HCT116 (cell line): ENCODE results near the gene SIRT7. TPM values are rescaled to one million over a fixed set of nuclear protein-coding genes. Genes with fewer than 3 reads are reported as not detected.

ENCODE experiments used
- ATAC-seq: fragments of 200-7000 bp; cut with Tn5 transposase; 2 replicates; pipeline ENCODE4 v1.9.1; 2020; ENCODE audit warnings: mild to moderate bottlenecking, moderate library complexity
- BruUV-seq: library from RNA; stranded (reverse); fragments of 400-500 nt; replicated peaks from 2 replicates; lab custom pipeline; 2021; lab: Mats Ljungman, UMichigan
- CTCF ChIA-PET: fragments of 300-600 bp; sonication (Branson Sonifier 250); formaldehyde crosslinking; loops from one replicate; lab custom pipeline; 2021; ENCODE audit warnings: antibody characterized with exemption; lab: Charles Lee
- POLR2A ChIA-PET: fragments of 300-600, 350-600 bp; sonication (Branson Sonifier 250); formaldehyde crosslinking; loops from one replicate; lab custom pipeline; 2021; ENCODE audit warnings: antibody characterized with exemption; lab: Charles Lee
- RAD21 ChIA-PET, 2 experiments: fragments of 300-600 bp; sonication (Branson Sonifier 250); formaldehyde crosslinking; loops; one replicate each; lab custom pipeline; 2023; ENCODE audit warnings: low total read pairs in 2 of 2; ENCODE audit not compliant: uncharacterized antibody in 2 of 2, unreplicated experiment in 2 of 2, low non-redundant PET in 1 of 2; lab: Charles Lee
- DNase-seq: peaks from one replicate; pipeline ENCODE4 v3.0.0-alpha.2; 2010; ENCODE audit warnings: low read depth, low spot score
- H2AFZ ChIP-seq: fragments of 200-600 bp; shearing (Covaris generic), sonication (generic); 2 replicates; pipeline ENCODE4 v1.6.1; 2017; ENCODE audit warnings: low read depth, mixed run types, mixed read lengths, antibody characterized with exemption, low read length; ENCODE audit not compliant: poor library complexity, severe bottlenecking
- H3K27ac ChIP-seq: 2 replicates; pipeline ENCODE4 v1.5.1; 2012; ENCODE audit warnings: low read depth, low read length
- H3K27me3 ChIP-seq: fragments of 200-600 bp; sonication (generic); 2 replicates; pipeline ENCODE4 v1.6.1; 2016; ENCODE audit warnings: mixed run types, low read length, mixed read lengths; ENCODE audit not compliant: insufficient read depth
- H3K36me3 ChIP-seq, 2 experiments: fragments of 200-500 bp in 1 of 2; fragments of 200-600 bp in 1 of 2; sonication (Bioruptor generic) in 1 of 2; sonication (generic) in 1 of 2; 2 replicates each; pipeline versions ENCODE4 v1.5.1 to v1.6.1; 2014 to 2016; ENCODE audit warnings: low read length in 2 of 2, inconsistent platforms in 1 of 2, mixed read lengths in 1 of 2, mixed run types in 1 of 2; ENCODE audit not compliant: insufficient read depth in 2 of 2, control insufficient read depth in 1 of 2
- H3K4me1 ChIP-seq, 2 experiments: fragments of 200-600 bp in 1 of 2; sonication (generic) in 1 of 2; 2 replicates each; pipeline versions ENCODE4 v1.5.1 to v1.6.1; 2012 to 2017; ENCODE audit warnings: low read length in 2 of 2, inconsistent platforms in 1 of 2, mild to moderate bottlenecking in 1 of 2, mixed read lengths in 1 of 2, mixed run types in 1 of 2, moderate library complexity in 1 of 2; ENCODE audit not compliant: insufficient read depth in 2 of 2, control insufficient read depth in 1 of 2
- H3K4me2 ChIP-seq: fragments of 200-600 bp; sonication (generic); 2 replicates; pipeline ENCODE4 v1.6.1; 2017; ENCODE audit warnings: mixed run types, low read length, mixed read lengths
- H3K4me3 ChIP-seq, 2 experiments: fragments of 200-600 bp in 1 of 2; sonication (generic) in 1 of 2; replicated peaks in 1 of 2; 2 replicates each; pipeline ENCODE4 v1.5.1; 2011 to 2016; ENCODE audit warnings: low read length in 2 of 2, control low read depth in 1 of 2, low read depth in 1 of 2, mild to moderate bottlenecking in 1 of 2, mixed read lengths in 1 of 2, mixed run types in 1 of 2
- H3K79me2 ChIP-seq: fragments of 200-600 bp; sonication (generic); 2 replicates; pipeline ENCODE4 v1.6.1; 2017; ENCODE audit warnings: mild to moderate bottlenecking, mixed run types, low read length, moderate library complexity, mixed read lengths; ENCODE audit not compliant: insufficient read depth
- H3K9ac ChIP-seq: fragments of 200-600 bp; sonication (generic); 2 replicates; pipeline ENCODE4 v1.6.1; 2016; ENCODE audit warnings: low read length, mixed read lengths
- H3K9me2 ChIP-seq: fragments of 200-600 bp; sonication (generic), shearing (Covaris generic); 2 replicates; pipeline ENCODE4 v1.6.1; 2017; ENCODE audit warnings: mixed run types, mild to moderate bottlenecking, moderate library complexity; ENCODE audit not compliant: insufficient read depth
- H3K9me3 ChIP-seq, 2 experiments: fragments of 200-500 bp in 1 of 2; fragments of 200-600 bp in 1 of 2; sonication (Bioruptor generic) in 1 of 2; sonication (generic) in 1 of 2; 2 replicates each; pipeline ENCODE4 v1.6.1; 2014 to 2017; ENCODE audit warnings: low read length in 2 of 2, mixed read lengths in 2 of 2, inconsistent platforms in 1 of 2, low read depth in 1 of 2, mild to moderate bottlenecking in 1 of 2, mixed run types in 1 of 2, moderate library complexity in 1 of 2; ENCODE audit not compliant: control insufficient read depth in 1 of 2, insufficient read depth in 1 of 2
- H4K20me1 ChIP-seq: fragments of 200-600 bp; sonication (generic), shearing (Covaris generic); 2 replicates; pipeline ENCODE4 v1.6.1; 2017; ENCODE audit warnings: mixed run types, mild to moderate bottlenecking, moderate library complexity; ENCODE audit not compliant: insufficient read depth
- CBX3 ChIP-seq: IDR thresholded peaks from 2 replicates; pipeline ENCODE4 v1.6.1; 2012; ENCODE audit warnings: low read depth
- CEBPB ChIP-seq: IDR thresholded peaks from 2 replicates; pipeline ENCODE4 v1.6.1; 2012; ENCODE audit warnings: low read depth
- EZH2phosphoT487 ChIP-seq: fragments of 200-600 bp; IDR thresholded peaks from 2 replicates; pipeline ENCODE4 v1.6.1; 2018; ENCODE audit warnings: antibody characterized with exemption, borderline replicate concordance
- FOSL1 ChIP-seq: IDR thresholded peaks from 2 replicates; pipeline ENCODE4 v1.6.1; 2012; ENCODE audit warnings: low read depth
- MAX ChIP-seq: IDR thresholded peaks from 2 replicates; pipeline ENCODE4 v1.6.1; 2012
- POLR2A ChIP-seq: IDR thresholded peaks from 2 replicates; pipeline ENCODE4 v1.7.0; 2011; ENCODE audit warnings: borderline replicate concordance; ENCODE audit not compliant: insufficient read depth, insufficient read length; ENCODE audit errors: extremely low read depth
- RAD21 ChIP-seq: IDR thresholded peaks from 2 replicates; pipeline ENCODE4 v1.6.1; 2012; ENCODE audit warnings: low read depth, mild to moderate bottlenecking
- REST ChIP-seq: IDR thresholded peaks from 2 replicates; pipeline ENCODE4 v1.6.1; 2012; ENCODE audit warnings: low read depth
- ZNF274 ChIP-seq: fragments of 200-500 bp; sonication (Bioruptor generic); IDR thresholded peaks from 2 replicates; pipeline ENCODE4 v1.6.1; 2014; ENCODE audit warnings: mild to moderate bottlenecking, low read depth, low read length, inconsistent platforms
- intact Hi-C: fragments of 100-400 bp; cut with micrococcal nuclease; formaldehyde crosslinking; loops from 2 replicates; pipeline ENCODE4 v1.10.0; 2022
- total RNA-seq: library from RNA; stranded (reverse); gene quantifications from one replicate; pipeline ENCODE4 v1.2.1, GENCODE V29; 2021; ENCODE audit not compliant: unreplicated experiment

SIRT7 gene
- total RNA-seq, 1 experiment from 2014 or later, result 62.6 TPM

GRCh38 chr17:81917565-81918332 is at the start of gene SIRT7 (continued):
- TF ChIP-seq CEBPB (no peak), MAX (no peak; the same call in 1 of the 2 replicates), ZNF274 (no peak), EZH2phosphoT487 (no peak)

- intact Hi-C loops, result no loop called here
- H2AFZ ChIP-seq, result no peak overlapping the region
- peak overlapping the region; percentile 76 for H3K4me2 ChIP-seq
- TF ChIP-seq EZH2phosphoT487, result no peak
- TF ChIP-seq CBX3, result no peak
- TF ChIP-seq REST, result no peak
- no peak for TF ChIP-seq POLR2A
- TF ChIP-seq FOSL1, result no peak
- no peak for TF ChIP-seq RAD21
- TF ChIP-seq, all 23 proteins: peak for 0
- Histone ChIP-seq H3K79me2 (no peaks in the 10 kb centered on the region), H3K9me3 (no peaks in the 10 kb centered on the region), H3K36me3 (no peaks in the 10 kb centered on the region), H3K4me1 (peaks cover 18 to 30% of the 10 kb centered on the region in 2 experiments), H3K4me3 (no peak overlapping the region; a peak in 1 of 4 replicates), H3K27ac (no peak overlapping the region; the same call in 1 of the 2 replicates), H4K20me1 (no peaks in the 10 kb centered on the region), H3K9ac (peak overlapping the region; percentile 39), H3K27me3 (no peaks in the 10 kb centered on the region), H3K9me2 (no peaks in the 10 kb centered on the region)
- ChIA-PET RAD21 (interaction anchor here (0.5 to 1.0 kb wide), 2 partner anchors 54 to 56 kb away, joined by 3 to 6 read pairs; partner anchors contain the start of genes CENPX (in 1 of the 2) and LRRC45 (in 1 of the 2)), POLR2A (interaction anchor here (0.6 to 2.0 kb wide), 4 partner anchors 9 to 36 kb away, joined by 3 to 10 read pairs (median 4); no protein-coding TSS in a partner anchor), CTCF (interaction anchor here (1.1 to 1.4 kb wide), 4 partner anchors 39 to 56 kb away, joined by 3 to 4 read pairs (median 4); partner anchors contain the start of genes CENPX, LRRC45 and MAFG)
- BruUV-seq, result no TSS peak
- DNase-seq, result no peak
- no peak; the same call in 1 of the 2 replicates for ATAC-seq
Measured at GRCh38 chr17:81967244-81967532, 49.2 kb upstream of the SIRT7 start.
